ENCODE results near the gene ZMYM4.
"Not testable (repeated sequence)": the region's sequence is repeated elsewhere in the genome, so short reads cannot be mapped to it uniquely, and the experiment has no call there.

Gene ZMYM4

DNA sequence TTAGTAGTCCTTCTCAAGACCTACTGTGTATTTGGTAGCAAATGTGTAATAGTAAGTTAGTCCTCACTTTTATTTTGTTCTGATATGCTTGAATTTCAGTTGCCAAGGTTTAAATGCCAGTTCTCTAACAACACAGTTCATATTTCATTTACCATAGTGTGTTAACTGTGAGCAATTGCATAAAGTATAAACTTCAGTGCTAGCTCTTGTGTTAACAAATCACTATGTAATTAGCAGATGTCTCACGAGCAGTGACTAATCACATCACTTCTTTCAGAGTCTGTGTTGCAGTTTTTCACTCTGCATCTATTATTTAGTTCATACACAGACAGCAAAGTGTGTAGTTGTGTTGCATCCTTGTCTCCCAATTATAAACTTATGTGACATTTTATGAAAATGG, 47.8 kb downstream of the ZMYM4 start:
- in situ Hi-C loops (cut with MboI; ENCODE audit: low pct_unique_long_range_greater_than_20kb, low sequenced_read_pairs): no loop called here
- DNase-seq: no peak

DNA sequence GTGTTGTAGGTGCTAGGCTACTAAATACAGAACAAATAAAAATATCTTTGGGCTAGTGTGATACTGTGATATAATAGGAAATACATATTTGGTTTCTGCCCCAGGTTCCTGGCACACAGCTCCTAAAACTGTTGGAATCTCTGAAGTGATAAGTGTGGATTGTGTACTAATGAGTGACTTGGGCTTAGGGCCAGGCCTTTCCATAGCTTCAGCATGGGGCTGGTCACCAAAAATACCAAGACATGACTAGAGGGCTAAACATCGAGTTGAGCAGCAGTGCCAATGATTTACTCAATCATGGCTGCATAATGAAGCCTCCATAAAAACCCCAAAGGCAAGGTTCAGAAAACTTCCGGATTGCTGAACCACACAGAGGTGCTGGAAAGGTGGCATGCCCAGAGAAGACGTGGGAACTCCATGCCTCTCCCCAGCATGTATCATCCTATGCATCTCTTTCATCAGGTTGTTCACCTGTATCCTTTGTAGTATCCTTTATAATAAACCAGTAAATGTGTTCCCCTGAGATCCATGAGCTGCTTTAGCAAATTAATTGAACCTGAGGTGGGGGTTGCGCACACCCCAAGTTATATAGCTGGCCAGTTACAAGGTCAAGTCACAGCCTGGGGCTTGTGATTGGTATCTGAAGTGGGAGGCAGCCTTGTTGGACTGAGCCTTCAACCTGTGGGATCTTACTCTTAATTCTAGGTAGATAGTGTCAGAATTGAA, 51.6 kb downstream of the ZMYM4 start:
- in situ Hi-C loops (cut with MboI; ENCODE audit: low pct_unique_long_range_greater_than_20kb, low sequenced_read_pairs): no loop called here
- DNase-seq: no peak

DNA sequence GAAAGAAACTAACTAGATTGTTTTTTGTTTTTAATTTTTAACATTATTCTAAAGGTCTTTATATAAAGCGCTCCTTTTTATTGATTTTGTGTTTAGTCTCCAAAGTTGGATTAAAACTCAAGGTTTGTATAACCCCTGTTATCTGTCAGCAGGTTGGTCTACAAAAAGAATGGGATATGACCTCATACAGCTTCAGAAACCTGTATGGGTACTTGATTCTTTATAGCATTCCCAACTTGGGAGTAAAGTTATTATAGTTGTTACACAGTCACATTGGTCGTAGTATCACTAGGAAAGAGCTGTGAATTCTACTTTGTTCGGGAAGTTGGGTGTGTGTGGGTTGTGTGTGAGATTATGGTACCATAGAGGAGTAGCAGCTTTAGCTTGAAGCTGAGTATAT, 52.4 kb downstream of the ZMYM4 start:
- no peak for DNase-seq
- in situ Hi-C loops (cut with MboI; ENCODE audit: low pct_unique_long_range_greater_than_20kb, low sequenced_read_pairs): no loop called here

DNA sequence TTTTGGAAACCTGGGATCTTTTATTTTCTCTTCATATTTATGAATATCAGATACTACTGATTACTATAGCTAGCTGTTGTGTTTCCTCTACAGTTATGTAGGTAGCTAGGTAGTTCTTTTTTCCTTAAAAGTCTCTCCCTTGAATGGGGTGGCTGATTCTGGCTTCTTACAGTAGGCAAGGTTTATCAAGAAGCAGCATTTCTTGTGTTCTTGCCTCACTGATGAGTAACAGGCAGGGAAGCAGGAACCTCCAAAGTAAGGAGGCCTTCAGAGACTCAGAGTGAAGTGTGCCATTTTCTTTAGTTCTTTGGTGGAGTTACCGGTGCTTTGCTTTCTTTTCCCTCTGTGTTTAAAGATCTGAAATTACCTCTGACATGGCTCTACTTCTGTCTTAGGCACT, 56.0 kb downstream of the ZMYM4 start:
- DNase-seq: no peak
- in situ Hi-C loops (cut with MboI; ENCODE audit: low pct_unique_long_range_greater_than_20kb, low sequenced_read_pairs): no loop called here

DNA sequence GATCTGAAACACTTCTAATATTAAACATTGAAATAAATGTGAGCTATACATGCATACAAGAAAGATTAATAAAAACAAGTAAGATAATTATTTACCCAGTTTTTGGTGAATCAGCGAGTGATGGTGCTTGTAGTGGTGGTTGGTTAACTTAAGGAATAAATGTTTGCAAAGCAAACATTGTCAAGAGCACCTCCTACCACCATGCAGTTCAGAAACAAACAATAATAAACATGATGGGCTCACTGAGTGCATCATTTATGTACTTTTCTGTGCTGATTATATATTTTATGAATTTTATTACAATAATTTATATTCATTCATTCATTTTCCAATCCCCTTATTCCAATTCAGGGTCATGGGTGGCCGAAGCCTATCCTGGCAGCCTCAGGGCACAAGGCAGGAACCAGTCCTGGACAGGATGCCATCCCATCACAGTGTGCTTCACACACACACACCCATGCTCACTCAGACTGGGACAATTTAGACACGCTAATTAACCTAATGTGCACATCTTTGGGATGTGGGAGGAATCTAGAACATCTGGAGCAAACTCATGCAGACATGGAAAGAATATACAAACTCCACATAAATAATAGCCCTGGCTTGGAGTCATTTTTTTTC, 57.8 kb downstream of the ZMYM4 start:
- in situ Hi-C loops (cut with MboI; ENCODE audit: low pct_unique_long_range_greater_than_20kb, low sequenced_read_pairs): no loop called here
- DNase-seq: no peak

DNA sequence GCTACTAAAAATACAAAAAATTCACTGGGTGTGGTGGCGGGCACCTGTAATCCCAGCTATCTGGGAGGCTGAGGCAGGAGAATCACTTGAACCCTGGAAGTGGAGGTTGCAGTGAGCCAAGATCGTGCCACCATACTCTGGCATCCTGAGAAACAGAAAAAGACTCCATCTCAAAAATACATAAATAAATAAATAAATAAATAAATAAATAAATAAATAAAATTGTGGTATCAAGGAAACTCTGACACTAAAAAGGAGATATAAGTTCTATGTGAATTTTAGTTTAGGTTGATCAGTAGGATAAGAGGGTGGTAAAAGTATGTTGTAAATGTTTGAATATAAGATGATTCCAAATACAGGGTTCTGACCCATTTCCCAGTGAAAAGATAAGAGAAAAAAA, 63.1 kb downstream of the ZMYM4 start:
- DNase-seq; in situ Hi-C loops (cut with MboI; ENCODE audit: low pct_unique_long_range_greater_than_20kb, low sequenced_read_pairs): not testable (repeated sequence)

DNA sequence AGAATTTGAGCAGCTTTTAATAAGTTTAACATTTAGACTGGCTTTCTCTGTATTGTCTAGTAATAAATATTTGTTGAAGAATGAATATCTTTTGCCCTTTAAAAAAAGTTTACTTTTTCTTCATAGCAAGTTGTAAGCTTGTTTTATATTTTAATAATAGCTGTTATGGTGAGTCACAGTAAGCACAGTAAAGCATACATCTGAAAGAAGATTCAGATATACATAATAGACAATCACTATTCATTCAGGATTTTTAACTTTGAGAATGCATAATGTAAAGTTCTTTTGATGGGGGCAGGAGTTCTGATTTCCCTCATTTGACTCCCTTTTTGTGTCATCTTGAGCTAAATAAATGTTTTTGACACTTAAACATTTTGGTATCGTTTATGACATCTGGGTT, 66.0 kb downstream of the ZMYM4 start:
- DNase-seq: no peak
- in situ Hi-C loops (cut with MboI; ENCODE audit: low pct_unique_long_range_greater_than_20kb, low sequenced_read_pairs): no loop called here

DNA sequence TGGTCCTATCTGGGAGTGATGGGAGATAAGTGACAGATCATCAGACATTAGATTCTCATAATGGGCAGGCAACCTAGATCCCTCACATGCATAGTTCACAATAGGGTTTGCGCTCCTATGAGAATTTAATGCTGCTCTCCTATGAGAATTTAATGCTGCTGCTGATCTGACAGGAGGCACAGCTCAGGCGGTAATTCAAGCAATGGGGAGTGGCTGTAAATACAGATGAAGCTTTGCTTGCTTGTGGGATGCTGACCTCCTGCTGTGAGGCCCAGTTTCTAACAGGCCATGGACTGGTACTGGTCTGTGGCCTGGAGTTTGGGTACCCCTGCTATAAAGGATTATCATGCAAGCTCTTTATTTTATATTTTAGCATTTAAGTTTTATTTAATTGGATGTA, 72.0 kb downstream of the ZMYM4 start:
- in situ Hi-C loops (cut with MboI; ENCODE audit: low pct_unique_long_range_greater_than_20kb, low sequenced_read_pairs): no loop called here
- DNase-seq: no peak

DNA sequence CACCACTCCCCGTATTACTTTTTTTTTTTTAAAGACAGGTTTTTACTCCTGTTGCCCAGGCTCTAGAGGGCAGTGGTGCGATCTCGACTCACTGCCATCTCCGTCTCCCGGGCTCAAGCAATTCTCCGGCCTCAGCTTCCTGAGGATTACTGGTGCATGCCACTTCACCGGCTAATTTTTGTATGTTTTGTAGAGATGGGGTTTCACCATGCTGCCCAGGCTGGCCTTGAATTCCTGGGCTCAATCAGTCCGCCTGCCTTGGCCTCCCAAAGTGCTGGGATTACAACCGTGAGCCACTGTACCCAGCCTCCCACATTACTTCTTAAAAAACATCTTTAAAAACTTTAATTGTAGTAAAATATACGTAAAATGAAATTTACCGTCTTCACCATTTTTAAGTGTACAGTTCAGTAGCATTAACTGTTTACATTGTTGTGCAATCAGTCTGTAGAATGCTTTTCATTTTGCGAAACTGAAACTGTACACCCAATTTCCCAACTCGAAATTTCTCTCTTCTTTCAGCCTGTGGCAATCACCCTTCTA, 77.0 kb downstream of the ZMYM4 start:
- in situ Hi-C loops (cut with MboI; ENCODE audit: low pct_unique_long_range_greater_than_20kb, low sequenced_read_pairs): no loop called here
- no peak for DNase-seq

DNA sequence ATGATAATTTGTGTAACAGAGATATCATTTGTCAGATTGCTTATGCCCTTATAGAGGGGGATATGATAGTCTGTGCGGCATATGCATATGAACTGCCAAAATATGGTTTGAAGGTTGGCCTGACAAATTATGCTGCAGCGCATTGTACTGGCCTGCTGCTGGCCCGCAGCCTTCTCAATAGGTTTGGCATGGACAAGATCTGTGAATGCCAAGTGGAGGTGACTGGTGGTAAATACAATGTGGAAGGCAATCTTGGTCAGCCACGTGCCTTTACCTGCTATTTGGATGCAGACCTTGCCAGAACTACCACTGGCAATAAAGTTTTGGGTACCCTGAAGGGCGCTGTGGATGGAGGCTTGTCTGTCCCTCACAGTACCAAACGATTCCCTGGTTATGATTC, 82.4 kb downstream of the ZMYM4 start:
- DNase-seq: no peak

DNA sequence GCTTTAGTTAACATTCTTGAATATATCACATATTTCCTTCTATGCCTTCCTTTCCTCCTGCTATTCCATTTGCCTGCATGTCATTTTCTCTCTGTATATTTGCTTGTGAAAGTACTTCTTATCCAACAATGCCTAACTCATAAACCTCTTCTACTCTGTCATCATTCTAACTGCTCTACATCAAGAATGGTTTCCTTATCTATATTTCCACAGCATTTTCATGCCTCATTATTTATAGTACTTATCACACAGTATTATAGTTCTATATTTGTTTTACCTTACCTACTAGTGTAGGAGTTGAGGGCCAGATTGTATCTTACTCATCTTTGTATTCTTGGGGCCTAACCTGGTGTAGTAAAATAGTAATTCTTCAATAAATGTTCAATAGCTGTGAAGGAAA, 91.5 kb downstream of the ZMYM4 start:
- in situ Hi-C loops (cut with MboI; ENCODE audit: low pct_unique_long_range_greater_than_20kb, low sequenced_read_pairs): no loop called here
- DNase-seq: no peak

More for the DNA sequence above, 82.4 kb downstream of the ZMYM4 start:
- in situ Hi-C loops (cut with MboI; ENCODE audit: low pct_unique_long_range_greater_than_20kb, low sequenced_read_pairs): no loop called here

DNA sequence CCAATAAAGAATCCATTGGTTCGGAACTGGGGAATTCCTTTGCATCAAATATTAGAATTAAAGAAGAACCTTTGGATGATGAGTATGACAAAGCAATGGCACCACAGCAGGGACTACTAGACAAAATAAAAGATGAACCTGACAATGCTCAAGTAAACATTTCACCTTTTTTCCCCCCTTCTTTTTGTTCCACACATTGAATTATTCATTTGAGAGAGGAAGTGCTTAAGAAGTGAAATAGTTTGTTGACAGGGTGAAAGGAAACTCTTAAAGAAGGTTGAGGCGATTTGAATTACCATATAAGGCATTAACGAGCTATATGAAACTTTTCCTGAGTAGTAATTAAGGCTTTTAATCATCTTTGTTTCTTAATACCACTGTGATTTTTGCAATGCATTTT, 93.1 kb downstream of the ZMYM4 start:
- DNase-seq: no peak
- in situ Hi-C loops (cut with MboI; ENCODE audit: low pct_unique_long_range_greater_than_20kb, low sequenced_read_pairs): no loop called here

DNA sequence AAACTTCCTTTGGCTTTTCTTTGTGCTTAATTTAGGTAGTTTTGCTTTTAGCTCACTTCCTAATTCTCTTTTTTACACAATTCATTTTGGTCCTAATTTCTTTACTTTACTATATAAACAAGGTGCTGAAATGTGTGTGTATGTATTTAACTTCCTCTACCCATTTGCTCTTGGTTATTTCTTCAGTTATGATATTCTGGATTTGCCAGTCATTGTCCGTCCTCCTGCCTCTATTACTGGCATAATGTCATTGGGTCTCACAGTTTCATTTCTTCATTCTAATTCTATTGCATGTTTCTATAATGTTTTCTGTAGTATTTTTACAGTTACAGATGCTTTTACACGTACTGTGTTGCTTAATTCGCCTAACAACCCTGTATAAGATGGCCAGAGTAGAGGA, 96.2 kb downstream of the ZMYM4 start:
- in situ Hi-C loops (cut with MboI; ENCODE audit: low pct_unique_long_range_greater_than_20kb, low sequenced_read_pairs): no loop called here
- no peak for DNase-seq

DNA sequence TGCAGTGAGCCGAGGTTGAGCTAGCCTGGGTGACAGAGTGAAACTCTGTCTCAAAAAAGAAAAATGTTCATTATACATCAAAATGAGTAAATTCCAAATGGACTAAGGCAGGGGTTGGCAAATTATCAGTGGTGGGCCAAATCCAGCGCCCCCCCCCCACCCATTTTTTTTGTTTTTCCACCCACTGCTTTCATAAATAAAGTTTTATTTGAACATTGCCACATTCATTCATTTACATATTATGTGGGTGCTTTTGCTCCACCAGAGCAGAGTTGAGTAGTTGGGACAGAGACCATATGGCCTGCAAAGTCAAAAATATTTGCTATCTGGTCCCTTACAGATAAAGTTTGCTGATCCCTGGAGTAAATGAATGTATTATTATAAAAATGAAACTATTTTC, 99.4 kb downstream of the ZMYM4 start:
- DNase-seq: no peak
- in situ Hi-C loops (cut with MboI; ENCODE audit: low pct_unique_long_range_greater_than_20kb, low sequenced_read_pairs): no loop called here

DNA sequence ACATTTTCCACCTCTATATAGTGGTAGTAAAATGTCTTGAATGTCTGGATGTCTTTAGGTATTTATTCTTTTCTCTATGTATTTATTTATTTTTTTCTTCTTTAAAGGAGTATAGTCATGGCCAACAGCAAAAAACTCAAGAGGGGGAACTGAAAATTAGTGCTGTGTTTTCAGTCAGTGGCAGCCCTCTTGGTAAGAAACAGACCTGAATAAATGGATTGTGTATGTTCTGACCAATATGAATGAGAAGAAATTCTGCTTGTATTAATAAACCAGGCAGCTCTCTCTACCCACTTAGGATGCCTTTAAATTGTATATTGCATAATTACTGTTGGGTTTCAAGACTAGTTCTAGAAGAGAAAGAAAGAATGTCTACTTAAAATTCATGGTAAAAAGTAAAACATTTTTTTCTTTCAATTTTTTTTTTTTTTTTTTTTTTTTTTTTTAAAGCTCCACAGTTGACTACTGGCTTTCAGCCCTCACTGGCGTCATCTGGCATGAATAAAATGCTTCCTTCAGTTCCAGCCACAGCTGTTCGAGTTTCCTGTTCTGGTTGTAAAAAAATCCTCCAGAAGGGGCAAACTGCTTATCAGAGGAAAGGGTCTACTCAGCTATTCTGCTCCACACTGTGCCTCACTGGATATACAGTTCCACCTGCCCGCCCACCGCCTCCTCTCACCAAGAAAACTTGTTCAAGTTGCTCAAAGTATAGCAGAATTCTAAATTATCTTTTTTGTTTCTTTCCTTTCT, 101.6 kb downstream of the ZMYM4 start:
- peak; percentile 86 for DNase-seq
- in situ Hi-C loops (cut with MboI; ENCODE audit: low pct_unique_long_range_greater_than_20kb, low sequenced_read_pairs): no loop called here

DNA sequence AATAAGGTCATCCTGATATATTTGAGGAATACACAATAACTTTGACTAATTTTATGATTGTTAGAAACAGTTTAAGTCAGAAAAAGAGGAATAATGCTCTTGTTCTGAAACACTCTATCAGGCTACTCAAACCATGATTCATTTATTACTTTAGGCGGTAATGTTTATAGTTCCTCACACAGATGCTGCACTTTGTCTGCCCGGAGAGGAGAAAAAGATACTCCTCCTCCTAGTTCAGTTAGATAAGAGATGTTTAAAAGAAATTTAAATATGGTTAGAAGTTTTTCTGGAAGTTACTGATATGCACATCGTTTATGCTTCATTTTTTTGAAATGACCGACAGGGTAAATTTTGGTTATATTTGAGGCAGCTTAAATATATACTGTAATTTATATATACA, 103.0 kb downstream of the ZMYM4 start:
- DNase-seq: no peak
- in situ Hi-C loops (cut with MboI; ENCODE audit: low pct_unique_long_range_greater_than_20kb, low sequenced_read_pairs): no loop called here

DNA sequence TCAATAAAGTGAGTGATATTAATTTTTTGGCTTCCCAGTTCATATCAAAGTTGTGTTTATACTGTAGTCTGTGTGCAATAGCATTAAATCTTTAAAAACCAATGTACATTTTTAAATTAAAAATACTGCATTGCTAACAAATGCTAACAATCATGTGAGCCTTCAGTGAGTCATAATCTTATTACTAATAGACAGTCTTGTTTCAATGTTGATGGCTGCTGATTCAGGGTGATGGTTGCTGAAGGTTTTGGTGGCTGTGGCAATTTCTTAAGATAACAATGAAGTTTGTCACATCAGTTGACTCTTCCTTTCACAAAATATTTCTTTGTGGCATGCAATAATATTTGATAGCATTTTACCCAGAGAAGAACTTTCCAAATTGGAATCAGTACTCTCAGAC, 109.0 kb downstream of the ZMYM4 start:
- DNase-seq: no peak
- in situ Hi-C loops (cut with MboI; ENCODE audit: low pct_unique_long_range_greater_than_20kb, low sequenced_read_pairs): no loop called here

DNA sequence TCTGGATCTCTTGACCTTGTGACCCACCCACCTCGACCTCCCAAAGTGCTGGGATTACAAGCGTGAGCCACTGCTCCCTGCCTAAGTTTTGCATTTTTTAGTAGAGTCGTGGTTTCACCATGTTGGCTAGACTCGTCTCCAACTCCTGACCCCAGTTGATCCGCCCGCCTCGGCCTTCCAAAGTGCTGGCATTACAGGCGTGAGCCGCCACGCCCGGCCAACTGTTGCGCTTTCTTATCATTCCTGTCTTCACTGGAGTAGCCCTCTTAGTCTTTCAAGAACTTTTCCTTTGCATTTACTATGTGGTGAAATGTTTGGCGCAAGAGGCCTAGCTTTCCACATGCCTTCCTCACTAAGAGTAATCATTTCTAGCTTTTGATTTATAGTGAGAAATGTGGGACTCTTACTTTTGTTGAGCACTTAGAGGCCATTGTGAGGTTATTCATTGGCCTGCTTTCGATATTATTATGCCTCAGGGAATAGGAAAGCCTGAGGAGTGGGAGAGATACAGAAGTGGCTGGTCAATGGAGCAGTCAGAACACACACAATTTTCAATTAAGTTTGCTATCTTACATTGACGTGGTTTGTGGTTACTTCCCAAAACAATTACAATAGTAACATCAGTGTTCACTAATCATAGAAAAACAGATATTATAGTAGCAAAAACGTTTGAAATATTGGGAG, 111.0 kb downstream of the ZMYM4 start:
- no peak for DNase-seq

DNA sequence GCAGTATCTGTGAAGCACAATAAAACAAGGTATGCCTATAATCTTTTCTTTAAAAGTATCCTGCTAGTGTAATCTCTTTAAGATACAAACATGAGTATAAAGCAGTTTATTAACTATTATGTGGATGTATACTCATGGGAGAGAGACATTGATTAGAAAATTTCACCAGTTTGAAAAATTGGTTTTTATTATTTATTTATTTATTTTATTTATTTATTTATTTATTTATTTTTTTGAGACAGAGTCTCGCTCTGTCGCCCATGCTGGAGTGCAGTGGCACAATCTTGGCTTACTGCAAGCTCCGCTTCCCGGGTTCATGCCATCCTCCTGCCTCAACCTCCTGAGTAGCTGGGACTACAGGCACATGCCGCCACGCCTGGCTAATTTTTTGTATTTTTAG, 111.6 kb downstream of the ZMYM4 start:
- in situ Hi-C loops (cut with MboI; ENCODE audit: low pct_unique_long_range_greater_than_20kb, low sequenced_read_pairs); DNase-seq: not testable (repeated sequence)

More for the DNA sequence above, 111.0 kb downstream of the ZMYM4 start:
- in situ Hi-C loops (cut with MboI; ENCODE audit: low pct_unique_long_range_greater_than_20kb, low sequenced_read_pairs): no loop called here

DNA sequence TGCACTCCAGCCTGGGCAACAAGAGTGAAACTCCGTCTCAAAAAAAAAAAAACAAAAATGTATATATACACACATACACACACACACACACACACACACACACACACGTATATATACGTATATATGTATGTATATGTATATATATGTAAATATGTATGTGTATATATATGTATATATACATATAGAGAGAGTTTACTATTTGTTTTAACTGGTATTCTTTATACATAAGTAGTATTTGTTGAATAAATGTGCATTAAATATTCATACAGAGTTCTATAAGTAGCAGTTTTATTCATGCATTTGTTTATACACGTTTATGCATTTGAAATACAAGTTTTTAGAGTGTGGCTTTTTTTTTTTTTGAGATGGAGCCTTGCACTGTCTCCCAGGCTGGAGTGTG, 113.6 kb downstream of the ZMYM4 start:
- in situ Hi-C loops (cut with MboI; ENCODE audit: low pct_unique_long_range_greater_than_20kb, low sequenced_read_pairs): no loop called here
- DNase-seq: no peak

Data from KBM-7 (cell line).